Activated naive CD4-positive, alpha-beta T cell treated with anti-CD3 and anti-CD28 coated beads, Interleukin-2, amount 10 ng/mL, durations not matched to agents 7 days and 5 days (primary cell): ENCODE measurements around the gene IL1A.
A peak's percentile ranks its signal among the peaks of the same experiment; 100 is the strongest.

Experiments used
- CTCF ChIA-PET: fragments of 350-600 bp; sonication (Branson Sonifier 250); formaldehyde crosslinking; loops from one replicate; lab custom pipeline; 2021; ENCODE audit warnings: antibody characterized with exemption; lab: Charles Lee
- DNase-seq: peaks from one replicate; pipeline ENCODE4 v3.0.0-alpha.2; 2020
- H3K27ac Mint-ChIP-seq: one replicate; pipeline ENCODE4 v1.8.0; 2021; ENCODE audit warnings: mild to moderate bottlenecking, moderate library complexity, mixed read lengths
- H3K27me3 Mint-ChIP-seq: one replicate; pipeline ENCODE4 v1.8.0; 2021; ENCODE audit warnings: mild to moderate bottlenecking, mixed read lengths
- H3K36me3 Mint-ChIP-seq: one replicate; pipeline ENCODE4 v1.8.0; 2021; ENCODE audit warnings: mixed read lengths
- H3K4me1 Mint-ChIP-seq: one replicate; pipeline ENCODE4 v1.8.0; 2021; ENCODE audit warnings: mixed read lengths
- H3K4me3 Mint-ChIP-seq: one replicate; pipeline ENCODE4 v1.8.0; 2021; ENCODE audit warnings: mild to moderate bottlenecking, moderate library complexity, mixed read lengths
- H3K9me3 Mint-ChIP-seq: one replicate; pipeline ENCODE4 v1.8.0; 2021; ENCODE audit warnings: mixed read lengths

IL1A gene

GRCh38 chr2:112827009-112827408, 42.7 kb upstream of the IL1A start:
- peaks cover 6% of the 10 kb centered on the region for H3K4me1 Mint-ChIP-seq
- CTCF ChIA-PET: no interaction called here
- no peak overlapping the region for H3K4me3 Mint-ChIP-seq
- H3K27me3 Mint-ChIP-seq: peaks cover 20% of the 10 kb centered on the region
- no peaks in the 10 kb centered on the region for H3K36me3 Mint-ChIP-seq
- no peak overlapping the region for H3K27ac Mint-ChIP-seq
- H3K9me3 Mint-ChIP-seq: no peaks in the 10 kb centered on the region
- no peak for DNase-seq

- CTCF ChIA-PET: no interaction called here
- Mint-ChIP-seq H3K27me3 (peaks cover 12% of the 10 kb centered on the region), H3K27ac (no peak overlapping the region), H3K36me3 (no peaks in the 10 kb centered on the region), H3K4me1 (peaks cover 17% of the 10 kb centered on the region), H3K4me3 (no peak overlapping the region), H3K9me3 (no peaks in the 10 kb centered on the region)
- no peak for DNase-seq
These were observed 41.4 kb upstream of the IL1A start for GRCh38 chr2:112825706-112826105.

- no peaks in the 10 kb centered on the region for H3K36me3 Mint-ChIP-seq
- no peak overlapping the region for H3K4me3 Mint-ChIP-seq
- H3K4me1 Mint-ChIP-seq: peaks cover 24% of the 10 kb centered on the region
- CTCF ChIA-PET: no interaction called here
- DNase-seq: no peak
- no peaks in the 10 kb centered on the region for H3K9me3 Mint-ChIP-seq
- H3K27me3 Mint-ChIP-seq: peaks cover 9% of the 10 kb centered on the region
- no peak overlapping the region for H3K27ac Mint-ChIP-seq
These were observed 40.4 kb upstream of the IL1A start for GRCh38 chr2:112824694-112825085.

- CTCF ChIA-PET: interaction anchor here (1.0 to 1.3 kb wide), 3 partner anchors 64 to 95 kb away, joined by 3 to 6 read pairs (median 5); no protein-coding TSS in a partner anchor
- Mint-ChIP-seq H3K4me3 (no peak overlapping the region), H3K27ac (peak overlapping the region; percentile 42), H3K36me3 (no peaks in the 10 kb centered on the region), H3K4me1 (peaks cover 24% of the 10 kb centered on the region), H3K9me3 (no peaks in the 10 kb centered on the region), H3K27me3 (peaks cover 4% of the 10 kb centered on the region)
- DNase-seq: peak; percentile 48
These were observed 37.4 kb upstream of the IL1A start for GRCh38 chr2:112821682-112822081.

- Mint-ChIP-seq H3K36me3 (no peaks in the 10 kb centered on the region), H3K4me3 (no peak overlapping the region), H3K4me1 (peaks cover 24% of the 10 kb centered on the region), H3K27me3 (peaks cover 4% of the 10 kb centered on the region), H3K27ac (no peak overlapping the region), H3K9me3 (no peaks in the 10 kb centered on the region)
- DNase-seq: peak; percentile 43
- CTCF ChIA-PET: no interaction called here
These were observed 36.8 kb upstream of the IL1A start for GRCh38 chr2:112821142-112821541.

- Mint-ChIP-seq H3K36me3 (no peaks in the 10 kb centered on the region), H3K9me3 (no peaks in the 10 kb centered on the region)
- CTCF ChIA-PET: no interaction called here
These were observed 36.0 kb upstream of the IL1A start for GRCh38 chr2:112820343-112820742.

GRCh38 chr2:112819081-112819480, 34.8 kb upstream of the IL1A start:
- no peaks in the 10 kb centered on the region for H3K27me3 Mint-ChIP-seq
- no peak for DNase-seq
- H3K27ac Mint-ChIP-seq: no peak overlapping the region
- no peak overlapping the region for H3K4me3 Mint-ChIP-seq
- H3K4me1 Mint-ChIP-seq: peaks cover 24% of the 10 kb centered on the region
- H3K9me3 Mint-ChIP-seq: no peaks in the 10 kb centered on the region
- CTCF ChIA-PET: no interaction called here
- H3K36me3 Mint-ChIP-seq: no peaks in the 10 kb centered on the region

More at GRCh38 chr2:112820343-112820742, 36.0 kb upstream of the IL1A start:
- Mint-ChIP-seq H3K27ac (no peak overlapping the region), H3K27me3 (peaks cover 4% of the 10 kb centered on the region), H3K4me1 (peaks cover 24% of the 10 kb centered on the region), H3K4me3 (no peak overlapping the region)
- no peak for DNase-seq

GRCh38 chr2:112818094-112818902, 34.0 kb upstream of the IL1A start:
- peaks cover 24% of the 10 kb centered on the region for H3K4me1 Mint-ChIP-seq
- H3K27me3 Mint-ChIP-seq: no peaks in the 10 kb centered on the region
- no peak overlapping the region for H3K27ac Mint-ChIP-seq
- no peak for DNase-seq
- CTCF ChIA-PET: no interaction called here
- H3K9me3 Mint-ChIP-seq: no peaks in the 10 kb centered on the region
- H3K36me3 Mint-ChIP-seq: no peaks in the 10 kb centered on the region
- H3K4me3 Mint-ChIP-seq: no peak overlapping the region

GRCh38 chr2:112817082-112817689, 32.9 kb upstream of the IL1A start:
- Mint-ChIP-seq H3K4me3 (no peak overlapping the region), H3K9me3 (no peaks in the 10 kb centered on the region), H3K27me3 (no peaks in the 10 kb centered on the region), H3K4me1 (peaks cover 22% of the 10 kb centered on the region), H3K36me3 (no peaks in the 10 kb centered on the region), H3K27ac (no peak overlapping the region)
- CTCF ChIA-PET: no interaction called here
- DNase-seq: no peak

- H3K27me3 Mint-ChIP-seq: no peaks in the 10 kb centered on the region
- no peak overlapping the region for H3K27ac Mint-ChIP-seq
These were observed 30.0 kb upstream of the IL1A start for GRCh38 chr2:112814278-112814677.

GRCh38 chr2:112813280-112813966, 29.1 kb upstream of the IL1A start:
- DNase-seq: no peak
- Mint-ChIP-seq H3K27me3 (no peaks in the 10 kb centered on the region), H3K27ac (no peak overlapping the region), H3K36me3 (peaks cover 5% of the 10 kb centered on the region), H3K9me3 (peaks cover 11% of the 10 kb centered on the region), H3K4me3 (no peak overlapping the region), H3K4me1 (peaks cover 14% of the 10 kb centered on the region)
- CTCF ChIA-PET: no interaction called here

More at GRCh38 chr2:112814278-112814677, 30.0 kb upstream of the IL1A start:
- H3K4me3 Mint-ChIP-seq: no peak overlapping the region
- CTCF ChIA-PET: no interaction called here
- no peak for DNase-seq
- H3K4me1 Mint-ChIP-seq: peaks cover 14% of the 10 kb centered on the region
- H3K36me3 Mint-ChIP-seq: peaks cover 2% of the 10 kb centered on the region
- H3K9me3 Mint-ChIP-seq: peaks cover 11% of the 10 kb centered on the region

- peaks cover 14% of the 10 kb centered on the region for H3K4me1 Mint-ChIP-seq
- CTCF ChIA-PET: no interaction called here
- H3K27me3 Mint-ChIP-seq: no peaks in the 10 kb centered on the region
- DNase-seq: no peak
- peaks cover 5% of the 10 kb centered on the region for H3K36me3 Mint-ChIP-seq
- peaks cover 12% of the 10 kb centered on the region for H3K9me3 Mint-ChIP-seq
- H3K4me3 Mint-ChIP-seq: no peak overlapping the region
- no peak overlapping the region for H3K27ac Mint-ChIP-seq
These were observed 28.3 kb upstream of the IL1A start for GRCh38 chr2:112812318-112813267.

GRCh38 chr2:112811841-112812306, 27.6 kb upstream of the IL1A start:
- Mint-ChIP-seq H3K4me3 (no peak overlapping the region), H3K4me1 (peaks cover 14% of the 10 kb centered on the region), H3K27me3 (no peaks in the 10 kb centered on the region), H3K36me3 (peaks cover 5% of the 10 kb centered on the region), H3K9me3 (peaks cover 19% of the 10 kb centered on the region), H3K27ac (peak overlapping the region; percentile 47)
- CTCF ChIA-PET: no interaction called here
- DNase-seq: no peak
